ENCODE results near the gene RBMS1. TPM values are rescaled to one million over a fixed set of nuclear protein-coding genes. Genes with fewer than 3 reads are reported as not detected.

Gene RBMS1
- total and polyA plus RNA-seq, 7 donors = 8.4 to 43.2 (median 24.1) TPM

- Histone ChIP-seq H3K27me3 (ENCODE audit: insufficient read depth in 3 of 3, low read length in 2 of 3) (no peaks in the 10 kb centered on the region), H3K27ac (peak overlapping the region; percentile 72), H3K9me3 (peaks cover 6% of the 10 kb centered on the region), H3K4me3 (peak overlapping the region; percentile 37), H3K36me3 (ENCODE audit: insufficient read depth in 1 of 2, low read depth in 1 of 2) (no peaks in the 10 kb centered on the region), H3K4me1 (peaks cover 60% of the 10 kb centered on the region)
- intact Hi-C loops (cut with DNase I) = no loop called here
- ATAC-seq (peak in 2 of 4 donors; percentile 34 to 51), DNase-seq (no peak)
- no peak for TF ChIP-seq CTCF (IDR thresholded peaks at IDR 0.05)
- 34 to 61% (median 40%) methylated on average over 6 of the region's 6 CpGs for WGBS, 3 donors
Measured at GRCh38 chr2:160354677-160355076, 138.9 kb downstream of the RBMS1 start.

- Histone ChIP-seq H3K4me3 (no peak overlapping the region), H3K27ac (no peak overlapping the region), H3K27me3 (ENCODE audit: insufficient read depth in 3 of 3, low read length in 2 of 3) (no peaks in the 10 kb centered on the region), H3K36me3 (ENCODE audit: insufficient read depth in 1 of 2, low read depth in 1 of 2) (no peaks in the 10 kb centered on the region), H3K4me1 (peaks cover 60% of the 10 kb centered on the region), H3K9me3 (peaks cover 6% of the 10 kb centered on the region)
- DNase-seq (no peak), ATAC-seq (no peak)
- WGBS, 3 donors = 89 to 95% (median 91%) methylated on average over 5 of the region's 5 CpGs
- intact Hi-C loops (cut with DNase I) = no loop called here
- no peak for TF ChIP-seq CTCF (IDR thresholded peaks at IDR 0.05)
Measured at GRCh38 chr2:160353813-160354212, 139.8 kb downstream of the RBMS1 start.

- H3K27ac ChIP-seq = no peak overlapping the region
- no peaks in the 10 kb centered on the region for H3K36me3 ChIP-seq (ENCODE audit: insufficient read depth in 1 of 2, low read depth in 1 of 2)
- H3K9me3 ChIP-seq = peaks cover 6% of the 10 kb centered on the region
- intact Hi-C loops (cut with DNase I) = no loop called here
- no peaks in the 10 kb centered on the region for H3K27me3 ChIP-seq (ENCODE audit: insufficient read depth in 3 of 3, low read length in 2 of 3)
- H3K4me3 ChIP-seq = no peak overlapping the region
- 41 to 54% (median 49%) methylated on average over 1 of the region's 1 CpG for WGBS, 3 donors
- DNase-seq (no peak), ATAC-seq (no peak)
- no peak for TF ChIP-seq CTCF (IDR thresholded peaks at IDR 0.05)
- peaks cover 59% of the 10 kb centered on the region for H3K4me1 ChIP-seq
Measured at GRCh38 chr2:160353166-160353565, 140.4 kb downstream of the RBMS1 start.

- Histone ChIP-seq H3K4me1 (peaks cover 56% of the 10 kb centered on the region), H3K27ac (peak overlapping the region; percentile 38), H3K9me3 (peaks cover 6% of the 10 kb centered on the region), H3K4me3 (no peak overlapping the region), H3K36me3 (ENCODE audit: insufficient read depth in 1 of 2, low read depth in 1 of 2) (no peaks in the 10 kb centered on the region), H3K27me3 (ENCODE audit: insufficient read depth in 3 of 3, low read length in 2 of 3) (no peaks in the 10 kb centered on the region)
- WGBS, 3 donors = 52 to 82% (median 53%) methylated on average over 5 of the region's 5 CpGs
- ATAC-seq (peak; percentile 26 to 79 (median 56)), DNase-seq (no peak)
- intact Hi-C loops (cut with DNase I) = no loop called here
- TF ChIP-seq CTCF (IDR thresholded peaks at IDR 0.05) = no peak
Measured at GRCh38 chr2:160352500-160352899, 141.1 kb downstream of the RBMS1 start.

GRCh38 chr2:160351956-160352355, 141.7 kb downstream of the RBMS1 start:
- no peak overlapping the region for H3K4me3 ChIP-seq
- peak overlapping the region; percentile 38 for H3K27ac ChIP-seq
- intact Hi-C loops (cut with DNase I) = no loop called here
- H3K36me3 ChIP-seq (ENCODE audit: insufficient read depth in 1 of 2, low read depth in 1 of 2) = no peaks in the 10 kb centered on the region
- peaks cover 5% of the 10 kb centered on the region for H3K9me3 ChIP-seq
- no peak for TF ChIP-seq CTCF (IDR thresholded peaks at IDR 0.05)
- H3K4me1 ChIP-seq = peaks cover 57% of the 10 kb centered on the region
- peak in 2 of 4 donors; percentile 34 to 46 for ATAC-seq
- WGBS, 3 donors = 77 to 90% (median 79%) methylated on average over 4 of the region's 4 CpGs
- H3K27me3 ChIP-seq (ENCODE audit: insufficient read depth in 3 of 3, low read length in 2 of 3) = no peaks in the 10 kb centered on the region
- DNase-seq = no peak
